Forelimb muscle (tissue), 1 donor: ENCODE measurements around the gene LPXN. TPM values are rescaled to one million over a fixed set of nuclear protein-coding genes. Genes with fewer than 3 reads are reported as not detected.

Experiments used
- polyA plus RNA-seq: library from polyadenylated mRNA; unstranded; fragments of 120-200 nt; gene quantifications from one replicate; pipeline ENCODE4 v1.2.1, GENCODE V29; 2013; ENCODE audit not compliant: insufficient read length

The LPXN gene
- polyA plus RNA-seq, 1 donor, result 3.8 TPM

Other genes with a start within 250 kb of the LPXN start
- gene OR5B17, start 216.8 kb downstream of the LPXN start, polyA plus RNA-seq, result not detected
- gene OR5B3, start 169.0 kb downstream of the LPXN start, polyA plus RNA-seq, result not detected
- gene OR5B2, start 147.7 kb downstream of the LPXN start, polyA plus RNA-seq, result not detected
- not detected for gene OR5B12, start 133.6 kb downstream of the LPXN start, polyA plus RNA-seq
- not detected for gene OR5B21, start 67.8 kb downstream of the LPXN start, polyA plus RNA-seq
- 39.2 TPM for gene ZFP91, start 3.2 kb upstream of the LPXN start, polyA plus RNA-seq
- gene CNTF, start 46.8 kb upstream of the LPXN start, polyA plus RNA-seq, result 0.71 TPM
- gene GLYAT, start 156.1 kb upstream of the LPXN start, polyA plus RNA-seq, result not detected